HG03097 (cell line): ENCODE measurements around the gene TMEM126A.

ENCODE experiments used
- ATAC-seq: cut with Tn5 transposase; IDR thresholded peaks from one replicate; pipeline ENCODE4 v1.9.1; 2021; ENCODE audit not compliant: unreplicated experiment, low FRiP score

TMEM126A gene

DNA sequence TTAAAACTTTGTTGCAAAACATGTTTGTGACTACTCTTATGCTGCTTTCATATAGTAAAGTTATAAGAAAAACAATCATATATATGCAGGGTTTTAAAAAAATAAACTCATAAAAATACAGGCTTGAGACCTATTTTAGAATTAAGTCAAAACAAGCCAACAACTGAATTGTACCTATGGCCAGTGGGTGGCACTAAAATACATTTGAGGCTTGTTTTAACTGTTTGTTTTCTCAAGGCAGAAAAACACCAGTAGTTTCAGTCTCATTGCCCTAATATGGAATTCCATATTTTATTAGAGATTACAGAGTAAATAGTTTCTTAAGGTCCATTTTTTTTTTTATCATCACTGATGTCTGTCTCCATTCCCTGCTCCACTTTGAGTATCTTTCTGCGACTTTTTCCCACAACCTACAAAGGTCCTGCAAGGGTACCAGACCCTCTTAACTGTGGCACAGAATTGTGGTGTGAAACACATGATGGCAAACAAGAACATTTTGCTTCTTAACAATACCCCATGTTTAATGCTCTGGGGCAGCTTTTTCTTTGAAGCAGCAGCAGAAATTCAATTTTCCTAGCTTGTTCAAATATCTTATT lies 46.7 kb downstream of the TMEM126A start:
- no peak for ATAC-seq

DNA sequence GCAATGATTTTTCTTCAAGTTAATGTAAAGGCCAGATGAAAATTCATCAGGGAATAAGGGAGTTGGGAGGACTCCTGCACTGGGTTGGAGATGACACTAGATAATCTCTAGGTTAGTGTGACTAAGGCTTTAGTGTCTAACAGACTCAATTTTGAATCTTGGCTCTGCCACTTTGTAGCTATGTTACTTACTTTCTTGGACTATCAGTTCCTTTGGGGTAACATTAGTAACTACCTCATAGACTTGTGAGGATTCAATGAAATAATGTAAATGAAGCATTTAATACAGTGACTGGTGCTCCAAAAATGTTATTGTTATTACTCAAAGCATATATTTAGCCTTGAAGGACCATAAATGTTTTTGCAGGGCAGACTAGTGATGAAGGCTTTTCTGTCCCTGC lies 47.8 kb downstream of the TMEM126A start:
- no peak for ATAC-seq

DNA sequence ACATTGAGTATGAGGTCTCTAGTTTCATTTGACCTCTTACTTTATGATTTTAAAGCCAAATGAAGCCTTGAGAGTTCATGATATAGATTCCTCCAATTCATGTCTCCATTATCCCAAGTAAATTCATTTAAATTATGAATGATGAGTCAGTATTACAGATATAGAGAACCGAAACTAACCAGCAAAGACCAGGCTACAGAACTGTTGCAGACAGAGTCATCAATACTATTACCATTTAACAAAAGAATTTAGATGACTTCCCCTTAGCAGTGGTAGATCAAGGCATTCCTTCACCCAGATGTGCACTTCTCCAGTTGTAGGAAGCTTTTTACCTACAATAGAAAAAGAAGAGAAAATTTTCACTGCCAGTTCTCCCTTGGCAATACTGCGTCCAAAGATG lies 50.0 kb downstream of the TMEM126A start:
- no peak for ATAC-seq

DNA sequence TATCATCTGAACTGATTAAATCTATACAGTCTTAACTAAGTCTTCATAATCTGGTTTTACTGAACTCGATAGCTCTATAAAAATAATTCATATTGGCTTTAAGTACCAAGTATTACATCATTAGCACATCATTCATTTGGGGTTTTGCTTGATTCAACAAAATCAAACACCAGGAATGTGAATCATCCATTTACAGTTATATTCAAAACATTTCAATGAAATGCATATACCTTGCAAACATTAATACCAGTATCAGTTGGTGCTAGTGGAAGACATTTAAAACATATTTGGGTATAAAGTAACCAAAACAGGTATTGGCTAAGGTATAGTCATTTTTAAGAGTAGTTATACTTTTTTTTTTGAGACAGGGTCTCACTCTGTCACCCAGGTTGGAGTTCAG lies 50.4 kb downstream of the TMEM126A start:
- ATAC-seq: no peak

DNA sequence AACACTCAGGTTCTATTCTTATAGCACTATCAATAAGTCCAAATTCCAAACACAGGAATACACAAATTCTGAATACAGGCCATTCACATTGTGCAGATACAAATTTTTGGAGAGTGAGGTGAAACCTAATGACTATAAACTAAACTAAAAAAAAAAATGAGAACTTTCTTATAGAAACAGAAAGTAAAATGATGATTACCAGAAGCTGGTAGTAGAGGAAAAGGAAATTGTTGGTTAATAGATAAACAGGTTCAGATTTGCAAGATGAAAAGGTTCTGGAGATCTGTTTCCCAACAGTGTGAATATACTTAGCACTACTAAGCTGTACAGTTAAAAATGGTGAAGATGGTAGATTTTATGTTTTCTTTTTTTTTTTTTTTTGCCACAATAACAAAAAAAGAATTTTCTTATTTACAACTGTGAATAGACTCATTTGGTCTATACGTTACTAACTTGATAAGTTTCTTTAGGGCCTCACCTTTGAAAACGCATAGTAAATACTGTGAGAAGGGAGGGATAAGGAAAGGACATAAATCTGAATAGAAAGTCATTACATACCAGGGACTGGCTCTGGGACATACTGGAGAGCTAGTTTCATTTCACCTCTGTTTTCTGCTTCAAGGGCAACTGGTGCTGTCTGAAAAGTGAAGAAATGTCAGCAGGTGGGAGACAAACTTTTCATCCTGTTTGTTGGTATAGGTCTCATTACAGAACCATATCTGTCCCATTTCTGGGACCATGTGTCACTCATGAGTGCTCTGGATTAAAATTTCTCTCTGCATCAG lies 52.4 kb downstream of the TMEM126A start:
- ATAC-seq: peak; percentile 76

DNA sequence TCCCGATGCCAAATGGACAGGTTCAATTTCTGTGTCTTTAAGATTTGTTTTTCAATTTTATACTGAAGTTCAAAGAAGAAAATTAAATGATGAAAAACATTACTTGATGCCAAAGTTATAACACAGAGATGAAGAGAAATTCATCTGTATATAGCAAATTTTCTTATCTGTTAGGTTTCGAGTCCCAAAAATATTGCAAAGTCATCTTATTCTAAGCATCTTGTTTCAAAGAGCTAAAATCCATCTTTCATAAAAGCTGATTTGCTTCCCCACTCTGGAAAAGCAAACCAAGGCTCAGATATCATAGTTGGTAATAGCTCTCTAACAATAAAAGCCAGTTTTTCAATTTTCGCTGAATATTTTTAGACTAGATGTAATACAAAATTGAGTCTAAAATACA lies 57.2 kb downstream of the TMEM126A start:
- ATAC-seq: no peak

DNA sequence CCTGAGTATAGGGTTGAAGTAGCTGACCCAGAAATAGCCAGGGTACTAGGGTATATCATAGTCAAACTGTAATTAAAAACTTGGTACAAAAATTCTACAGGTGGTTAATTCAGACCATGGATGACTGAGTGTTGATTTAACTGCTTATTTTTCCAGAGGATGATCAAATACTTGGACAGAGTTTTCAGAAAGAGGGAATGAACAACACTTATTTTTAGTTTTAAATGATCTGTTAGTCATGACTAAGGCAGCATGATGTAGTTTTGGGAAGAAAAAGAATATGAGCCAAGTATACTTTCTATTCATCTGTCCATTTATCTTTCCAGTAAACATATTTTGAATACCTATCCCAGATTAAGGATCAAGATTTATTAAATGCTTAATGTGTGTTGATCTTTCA lies 58.0 kb downstream of the TMEM126A start:
- no peak for ATAC-seq
